A172 (cell line): ENCODE results near the gene CD52. TPM values are rescaled to one million over a fixed set of nuclear protein-coding genes. Genes with fewer than 3 reads are reported as not detected.
"Not testable (repeated sequence)": the region's sequence is repeated elsewhere in the genome, so short reads cannot be mapped to it uniquely, and the experiment has no call there.

ENCODE experiments used
- DNase-seq: peaks from one replicate; pipeline ENCODE4 v3.0.0-alpha.2; 2015; ENCODE audit warnings: low spot score
- total RNA-seq: library from RNA; depleted of rRNA; stranded (reverse); fragments of >200 nt; shearing (Covaris generic); gene quantifications from 2 replicates; pipeline ENCODE4 v1.2.3, GENCODE V29; 2014

The CD52 gene
- total RNA-seq, 1 experiment from 2014 or later, result not detected

DNA sequence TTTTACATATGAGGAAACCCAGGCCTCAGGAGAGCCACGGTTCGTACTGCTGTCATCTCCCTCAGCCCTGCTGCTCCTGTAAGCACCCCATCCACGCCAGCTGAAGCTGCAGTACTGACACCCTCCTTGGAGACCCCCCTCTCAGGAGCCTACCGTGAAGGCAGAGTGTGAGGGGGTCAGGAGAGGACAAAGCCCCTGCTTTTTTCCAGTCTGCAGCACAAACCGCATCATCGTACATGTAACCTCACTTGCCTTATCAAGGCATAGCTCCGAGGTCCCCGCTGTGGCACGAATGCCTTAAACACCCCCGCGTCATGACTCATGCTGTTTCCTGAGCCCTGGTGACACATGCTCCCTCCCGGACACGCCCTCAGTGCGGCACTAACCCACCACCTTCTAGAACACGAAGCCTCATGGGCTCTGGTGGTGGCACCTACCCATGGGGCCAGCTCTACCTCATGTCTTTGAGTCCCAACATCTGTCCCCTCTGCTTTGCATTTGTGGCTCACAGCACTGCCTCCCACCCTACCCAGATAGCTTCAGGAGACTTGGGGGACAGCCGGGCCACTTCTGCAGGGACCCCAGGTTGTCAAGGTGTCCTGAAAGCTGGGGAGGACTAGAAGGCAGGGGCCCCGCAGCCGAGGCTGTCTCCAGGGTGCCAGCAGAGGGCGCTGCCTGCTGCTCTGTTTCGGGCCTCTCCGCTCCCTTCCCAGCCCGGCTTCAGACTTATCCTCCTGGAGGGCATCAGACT is 33.0 kb upstream of the CD52 start:
- peak; percentile 91 for DNase-seq

DNA sequence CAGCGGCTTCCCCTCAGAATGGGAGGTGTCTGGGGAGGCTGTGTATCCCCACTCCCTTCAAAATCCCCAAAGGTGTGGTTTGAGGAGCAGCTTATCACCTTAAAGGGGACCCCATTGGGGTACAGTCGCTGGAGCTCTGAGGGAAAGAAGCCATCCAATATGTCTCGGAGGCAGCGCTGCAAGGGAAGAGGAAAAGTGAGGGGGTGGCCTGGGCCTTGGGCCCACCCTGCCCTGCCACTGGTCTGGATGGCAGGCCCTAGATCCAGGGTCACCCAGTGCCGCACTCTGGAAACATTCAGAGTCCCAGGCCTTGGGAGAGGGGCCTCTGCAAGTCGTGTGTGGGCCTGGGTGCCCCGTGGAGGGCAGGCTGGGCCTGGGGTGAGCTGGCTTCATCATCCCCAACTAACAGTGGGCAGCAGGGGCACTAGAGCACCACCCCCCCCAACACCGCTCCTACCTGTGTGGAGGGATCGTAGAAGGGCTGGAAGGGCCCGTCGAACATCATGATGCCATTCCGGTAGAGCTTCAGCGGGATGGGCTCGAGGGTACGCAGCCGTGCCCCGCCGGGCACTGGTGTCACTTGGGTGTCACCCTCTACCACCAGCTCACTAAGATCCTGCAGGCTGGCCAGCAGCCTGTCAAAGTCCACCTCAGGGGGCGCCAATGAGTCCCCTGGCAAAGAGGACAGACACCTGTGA is 32.2 kb upstream of the CD52 start:
- DNase-seq, result no peak

DNA sequence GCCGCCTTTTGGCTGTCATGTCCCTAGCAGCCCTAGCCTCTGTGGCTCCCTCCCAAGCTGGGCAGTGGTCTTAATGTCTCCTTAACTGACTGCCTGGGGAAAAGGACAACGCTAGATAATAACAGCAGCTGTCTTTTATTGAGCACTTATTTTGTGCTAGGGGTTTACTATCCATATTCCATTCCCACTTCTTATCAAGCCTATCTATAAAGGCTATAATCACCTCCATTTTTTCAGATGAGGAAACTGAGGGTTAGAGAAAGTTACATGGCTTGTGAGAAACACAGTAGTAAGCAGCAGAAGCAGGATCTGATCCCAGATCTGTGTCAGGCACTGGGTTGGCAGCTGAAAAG is 31.7 kb upstream of the CD52 start:
- DNase-seq, result no peak

DNA sequence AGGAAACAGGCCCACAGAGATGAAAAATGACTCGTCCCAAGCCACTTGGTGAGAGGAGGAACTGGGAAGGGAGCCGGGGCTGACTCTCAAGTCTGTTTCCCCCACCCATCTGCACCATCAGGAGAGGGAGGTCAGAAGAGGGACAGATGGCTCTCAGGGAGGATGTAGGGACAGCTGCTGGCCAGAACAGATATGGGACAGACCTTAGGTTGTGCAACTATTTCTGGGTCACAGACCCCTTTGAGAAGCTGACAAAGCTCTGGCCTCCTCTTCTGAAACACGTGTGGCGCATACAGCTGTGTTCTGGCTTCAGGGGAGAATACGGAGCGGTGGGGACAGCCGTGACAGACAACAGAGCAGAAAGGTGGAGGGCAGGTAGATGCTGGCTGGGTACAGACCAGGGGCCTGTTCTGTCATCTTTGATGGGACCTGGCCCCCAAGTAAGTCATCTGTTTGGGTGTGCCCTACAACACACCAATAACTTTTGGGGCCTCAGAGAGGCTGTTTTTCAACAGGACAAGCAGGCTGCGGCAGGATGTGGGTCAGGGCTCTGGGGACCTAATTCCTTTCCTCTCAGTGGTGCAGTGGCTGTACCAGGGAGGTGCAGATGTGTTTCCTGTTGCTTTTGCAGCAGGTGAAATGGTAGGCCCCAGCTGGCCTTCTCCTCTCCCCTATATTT is 30.6 kb upstream of the CD52 start:
- no peak for DNase-seq

DNA sequence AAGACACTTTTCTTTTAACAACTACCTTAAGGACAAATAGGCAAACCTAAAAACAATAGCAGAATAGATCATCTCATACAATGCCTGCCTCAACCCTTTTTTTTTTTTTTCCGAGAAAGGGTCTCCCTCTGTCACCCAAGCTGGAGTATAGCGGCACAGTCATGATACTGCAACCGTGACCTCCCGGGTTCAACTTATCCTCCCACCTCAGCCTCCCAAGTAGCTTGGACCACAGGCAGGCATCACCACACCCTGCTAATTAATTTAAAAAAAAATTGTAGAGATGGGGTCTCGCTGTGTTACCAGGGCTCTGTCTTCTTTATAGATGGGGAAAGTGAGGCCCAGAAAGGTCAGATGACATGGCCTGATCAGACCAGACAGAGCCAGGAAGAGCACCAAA is 29.9 kb upstream of the CD52 start:
- no peak for DNase-seq

DNA sequence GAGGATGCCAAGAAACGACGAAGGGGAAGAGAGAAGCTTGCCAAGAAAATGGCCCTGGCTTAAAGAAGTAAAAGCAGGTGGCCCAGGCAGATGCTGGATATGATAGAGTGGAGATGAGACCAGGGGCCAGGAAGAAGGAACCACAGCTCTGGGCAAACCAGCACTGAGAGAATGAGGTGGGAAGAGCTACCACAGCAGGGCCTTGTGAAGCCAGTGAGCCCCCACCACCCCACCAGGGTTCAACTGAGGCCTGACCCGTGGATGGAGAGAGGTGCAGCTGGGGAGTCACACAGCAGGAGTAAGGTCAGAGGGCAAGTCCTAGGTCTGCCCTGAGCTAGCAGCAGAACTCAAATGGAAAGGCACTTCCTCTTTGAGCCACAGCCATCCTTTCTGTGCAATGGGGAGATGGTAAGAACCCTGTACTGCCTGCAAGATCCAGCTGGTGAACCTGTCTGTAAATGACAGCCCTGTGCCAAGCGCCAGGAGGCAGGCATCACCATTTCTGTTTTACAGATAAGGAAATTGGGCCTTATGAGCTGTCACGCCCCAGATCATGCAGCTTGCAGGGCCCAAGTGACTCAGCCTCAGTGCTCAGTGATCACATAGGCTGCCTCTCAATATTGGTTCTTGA is 29.3 kb upstream of the CD52 start:
- no peak for DNase-seq

DNA sequence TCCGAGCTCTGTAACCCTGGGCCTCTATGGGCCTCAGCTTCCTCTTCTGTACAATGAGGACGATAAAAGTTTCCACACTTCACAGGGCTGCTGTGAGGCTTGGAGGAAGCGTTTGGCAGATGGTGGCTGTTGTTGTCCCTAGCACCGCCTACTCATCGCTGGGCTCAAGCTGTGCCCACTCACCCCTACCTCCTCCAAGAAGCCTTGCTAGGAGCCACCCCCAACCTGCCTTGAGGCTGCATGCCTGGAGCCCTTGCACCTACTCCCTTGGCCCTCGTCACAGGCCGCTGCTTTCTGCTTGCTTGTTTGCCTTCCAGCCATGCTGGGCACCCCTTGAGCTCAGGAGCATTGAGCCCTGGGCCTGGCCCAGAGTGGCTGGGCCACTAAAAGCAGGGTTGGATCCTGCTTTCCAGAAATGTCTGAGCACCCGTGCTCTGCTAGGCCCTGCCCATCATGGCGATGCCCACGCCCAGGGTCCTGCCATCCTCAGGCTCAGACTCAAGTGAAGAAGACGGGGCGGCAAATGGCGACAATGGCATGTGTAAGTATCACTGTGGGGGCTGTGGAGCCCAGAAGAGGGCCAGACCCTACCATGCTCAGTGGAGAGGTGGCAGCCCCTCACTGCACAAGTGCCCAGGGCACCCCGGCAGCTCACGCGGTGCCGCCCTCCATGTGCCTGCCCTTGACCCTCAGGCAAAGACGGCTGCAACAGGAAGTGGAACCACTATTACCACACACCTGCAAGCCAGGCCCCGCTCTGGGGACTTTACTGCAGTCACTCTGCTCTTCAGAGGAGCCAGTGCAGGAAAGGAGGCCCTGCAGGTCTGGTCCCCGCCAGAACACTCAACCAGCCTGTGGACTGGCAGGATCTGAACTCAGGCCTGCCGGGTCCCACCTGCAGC is 28.3 kb upstream of the CD52 start:
- DNase-seq, result no peak

DNA sequence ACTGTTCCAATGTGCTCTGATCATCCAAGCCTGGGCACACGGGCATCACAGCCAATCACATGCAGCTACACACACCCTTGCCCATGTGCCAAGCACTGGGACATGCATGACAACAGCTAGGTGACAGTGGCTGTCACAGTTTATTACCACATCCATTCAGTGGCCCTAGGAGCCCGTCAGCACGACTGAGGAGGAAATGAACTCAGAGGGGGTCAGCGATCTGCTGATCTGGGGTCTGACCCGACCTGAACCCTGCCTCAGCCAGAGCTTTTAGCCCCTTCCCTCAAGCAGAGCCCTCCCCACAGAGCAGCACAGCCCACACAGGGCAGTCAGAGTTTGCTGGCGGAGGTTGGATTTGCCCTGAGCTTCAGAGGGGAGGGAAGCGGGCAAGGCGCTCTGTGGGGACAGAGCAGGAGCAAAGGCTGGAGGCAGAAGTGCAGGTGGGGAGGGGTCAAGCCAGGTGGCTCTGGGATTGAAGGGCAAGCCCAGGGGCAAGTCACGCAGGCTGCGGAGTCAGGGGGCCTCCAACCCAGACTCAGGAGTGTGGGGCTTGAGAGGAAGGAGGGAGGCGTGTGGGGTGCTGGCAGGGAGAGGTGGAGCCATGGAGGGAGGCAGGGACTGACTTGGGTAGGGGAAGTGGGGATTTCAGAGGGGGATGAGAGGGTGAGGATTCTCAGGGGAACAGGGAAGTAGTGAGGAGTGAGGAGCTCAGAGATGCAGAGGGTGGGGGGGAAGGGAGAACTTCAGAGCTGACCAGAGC is 27.5 kb upstream of the CD52 start:
- no peak for DNase-seq

DNA sequence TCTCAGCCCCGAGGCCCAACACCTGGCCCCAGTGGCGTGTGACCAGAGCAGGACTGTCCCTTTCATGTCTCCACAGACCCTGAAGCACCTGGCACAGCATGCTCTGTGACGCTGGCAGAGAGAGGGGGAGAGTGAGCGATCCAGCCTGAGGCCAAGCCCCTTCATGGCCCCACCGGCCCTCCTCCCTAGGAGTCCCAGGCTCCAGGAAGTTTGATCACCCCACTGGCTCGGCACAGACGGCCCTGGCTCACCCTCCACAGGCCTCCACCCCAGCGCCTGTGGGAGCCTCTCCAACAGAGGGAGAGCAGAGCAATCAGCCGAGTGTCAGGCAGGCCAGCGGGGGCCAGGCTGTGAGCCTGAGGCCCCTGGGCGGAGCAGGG is 26.9 kb upstream of the CD52 start:
- no peak for DNase-seq

DNA sequence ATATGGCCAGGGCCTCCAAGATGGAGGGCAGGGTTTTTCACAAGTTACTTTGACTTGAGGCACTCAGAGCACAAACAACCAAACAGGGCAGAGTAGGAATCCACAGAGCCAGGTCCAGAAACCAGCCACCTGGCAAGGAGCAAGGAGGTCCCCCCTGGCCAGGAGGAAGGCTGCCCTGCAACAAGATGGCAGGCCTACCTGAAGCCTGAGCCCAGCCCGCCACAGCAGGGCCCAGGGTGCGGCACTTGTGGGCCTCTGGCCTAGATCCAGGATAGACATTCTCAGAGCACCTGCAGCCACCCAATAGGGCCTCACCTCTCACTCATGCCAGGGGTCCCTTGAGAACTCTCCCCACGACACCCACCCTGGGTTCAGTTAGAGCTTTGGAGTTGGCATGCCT is 26.3 kb upstream of the CD52 start:
- DNase-seq, result no peak

DNA sequence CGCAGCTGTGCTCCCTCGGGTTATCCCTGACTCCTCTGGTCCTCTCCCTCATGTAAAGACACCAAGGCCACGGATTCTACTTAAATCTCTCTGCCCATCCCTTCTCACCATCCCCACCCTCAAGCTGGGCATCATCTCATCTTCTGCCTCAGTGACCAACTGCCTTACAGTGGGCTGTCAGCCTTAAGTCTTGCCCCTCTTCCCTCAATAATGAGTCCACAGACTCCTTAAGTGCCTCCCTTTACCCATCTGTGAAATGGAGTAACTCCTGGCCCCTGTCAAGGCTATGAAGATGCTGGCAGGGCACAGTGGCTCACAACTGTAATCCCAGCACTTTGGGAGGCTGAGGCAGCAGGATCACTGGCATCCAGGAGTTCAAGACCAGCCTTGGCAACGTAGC is 25.8 kb upstream of the CD52 start:
- DNase-seq, result no peak

DNA sequence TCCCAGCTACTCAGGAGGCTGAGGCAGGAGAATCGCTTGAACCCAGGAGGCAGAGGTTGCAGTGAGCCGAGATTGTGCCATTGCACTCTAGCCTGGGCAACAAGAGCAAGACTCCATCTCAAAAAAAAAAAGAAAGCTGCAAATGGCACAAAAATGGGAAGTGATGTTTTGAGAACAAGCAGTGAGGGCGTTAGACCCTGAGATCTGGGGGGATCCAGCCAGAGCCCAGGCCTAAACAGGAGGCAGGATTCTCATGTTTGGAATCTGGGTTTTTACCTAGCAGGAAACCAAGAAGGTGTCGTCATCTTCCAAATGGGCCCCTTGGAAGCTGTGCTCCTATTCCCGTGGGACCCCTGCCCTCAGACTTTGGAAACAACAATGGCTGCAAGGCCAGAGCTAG is 25.0 kb upstream of the CD52 start:
- not testable (repeated sequence) for DNase-seq

DNA sequence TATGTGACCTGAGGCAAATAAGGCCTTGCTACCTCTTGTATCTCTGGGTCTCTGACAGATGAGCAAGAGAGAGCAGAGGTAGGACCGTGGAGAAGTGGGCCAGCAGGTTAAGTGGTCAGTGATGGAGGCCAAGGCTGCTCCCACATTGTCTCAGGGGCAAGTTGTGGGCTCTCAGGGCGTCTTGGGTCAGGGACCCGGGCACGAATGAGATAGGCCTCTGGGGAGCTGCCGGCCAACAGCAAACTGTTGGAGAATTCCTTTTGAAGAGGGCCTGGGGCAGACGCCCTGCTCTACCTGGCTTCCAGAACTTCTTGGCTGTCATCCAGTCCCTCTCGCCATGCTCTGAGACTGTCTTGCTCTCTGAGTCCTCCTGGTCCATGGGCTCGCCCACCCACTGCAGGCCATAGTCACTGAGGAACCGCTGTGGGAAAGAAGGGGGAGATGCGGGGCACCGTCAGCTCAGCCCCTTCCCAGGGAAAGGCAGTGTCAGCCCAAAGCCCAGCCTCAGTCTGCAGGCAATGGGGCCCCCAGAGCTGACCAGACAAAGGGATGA is 23.8 kb upstream of the CD52 start:
- no peak for DNase-seq

DNA sequence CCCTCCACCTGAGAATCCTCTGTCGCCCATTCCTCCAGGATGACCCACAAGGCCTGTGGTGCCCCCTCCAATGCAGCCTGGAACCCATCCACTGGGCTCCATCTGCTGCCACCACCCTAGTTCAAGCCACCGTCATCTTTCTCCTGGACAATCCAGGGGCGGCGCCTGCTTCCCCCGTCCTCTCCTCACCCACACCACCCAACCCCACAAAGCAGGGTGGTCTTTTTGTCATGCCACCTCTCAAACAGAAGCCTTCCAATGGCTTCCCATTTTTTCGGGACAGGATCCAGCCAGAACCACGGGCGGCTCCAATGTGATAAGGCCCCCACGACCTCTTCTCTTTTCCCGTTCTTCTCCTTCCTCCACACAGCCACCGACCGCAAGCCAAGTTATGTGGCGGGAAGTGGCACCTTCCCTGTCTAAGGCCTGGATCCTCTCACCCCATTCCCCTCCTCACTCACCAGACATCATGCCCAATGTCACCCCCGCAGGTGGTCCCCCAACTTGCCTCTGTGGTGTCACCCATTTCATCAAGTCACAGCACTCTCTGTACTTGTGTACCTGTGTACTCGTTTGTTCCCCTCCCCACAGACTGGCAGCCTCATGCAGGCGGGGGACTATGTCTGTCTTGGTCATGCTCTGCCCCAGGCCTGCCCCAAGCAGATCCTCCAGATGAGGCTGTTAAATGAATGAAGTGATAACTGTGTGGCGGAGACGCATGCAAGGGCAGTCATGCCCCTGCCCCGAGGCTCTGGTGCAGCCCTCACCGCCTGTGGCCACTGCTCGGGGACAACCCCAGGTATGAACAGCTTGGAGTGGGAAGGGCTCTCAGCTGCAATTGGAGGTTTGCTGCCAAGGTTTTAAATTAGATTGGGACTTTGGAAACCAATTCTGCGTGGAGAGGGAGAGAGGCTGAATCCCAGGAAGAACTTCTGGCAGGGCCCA is 22.3 kb upstream of the CD52 start:
- no peak for DNase-seq

DNA sequence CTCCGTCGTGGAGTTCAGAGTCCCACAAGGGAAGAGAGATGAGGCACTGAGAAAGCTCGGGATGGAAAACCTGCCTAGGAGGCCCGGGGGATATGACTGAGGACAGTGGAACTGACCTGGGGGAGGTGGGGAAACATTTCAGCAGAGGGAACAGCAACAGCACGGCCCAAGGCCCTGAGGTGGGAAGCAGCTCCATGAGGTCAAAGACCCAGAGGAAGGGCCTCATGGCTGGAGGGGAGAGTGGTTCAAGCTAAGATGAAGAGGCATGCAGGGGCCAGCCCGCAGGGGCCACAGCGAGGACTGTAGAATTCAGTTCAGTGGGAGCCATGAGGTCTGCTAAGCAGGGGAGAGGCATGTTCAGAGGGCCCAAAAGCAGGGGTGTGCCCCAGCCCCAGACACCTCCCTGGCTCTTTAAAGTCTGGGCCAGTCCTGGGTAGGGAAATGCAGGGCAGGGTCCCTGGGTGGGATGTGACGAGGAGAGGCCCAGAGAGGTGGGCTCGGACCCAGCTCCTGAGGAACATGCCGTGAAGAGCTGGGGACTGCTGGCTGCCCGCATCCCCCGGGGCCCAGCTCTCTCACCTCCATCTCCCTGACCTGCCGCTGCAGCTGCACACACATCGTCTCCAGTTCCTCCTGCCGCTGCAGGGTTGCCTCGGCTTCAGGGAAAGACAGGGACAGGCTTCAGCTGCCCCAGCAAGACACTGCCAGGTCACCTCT is 21.3 kb upstream of the CD52 start:
- DNase-seq, result no peak

DNA sequence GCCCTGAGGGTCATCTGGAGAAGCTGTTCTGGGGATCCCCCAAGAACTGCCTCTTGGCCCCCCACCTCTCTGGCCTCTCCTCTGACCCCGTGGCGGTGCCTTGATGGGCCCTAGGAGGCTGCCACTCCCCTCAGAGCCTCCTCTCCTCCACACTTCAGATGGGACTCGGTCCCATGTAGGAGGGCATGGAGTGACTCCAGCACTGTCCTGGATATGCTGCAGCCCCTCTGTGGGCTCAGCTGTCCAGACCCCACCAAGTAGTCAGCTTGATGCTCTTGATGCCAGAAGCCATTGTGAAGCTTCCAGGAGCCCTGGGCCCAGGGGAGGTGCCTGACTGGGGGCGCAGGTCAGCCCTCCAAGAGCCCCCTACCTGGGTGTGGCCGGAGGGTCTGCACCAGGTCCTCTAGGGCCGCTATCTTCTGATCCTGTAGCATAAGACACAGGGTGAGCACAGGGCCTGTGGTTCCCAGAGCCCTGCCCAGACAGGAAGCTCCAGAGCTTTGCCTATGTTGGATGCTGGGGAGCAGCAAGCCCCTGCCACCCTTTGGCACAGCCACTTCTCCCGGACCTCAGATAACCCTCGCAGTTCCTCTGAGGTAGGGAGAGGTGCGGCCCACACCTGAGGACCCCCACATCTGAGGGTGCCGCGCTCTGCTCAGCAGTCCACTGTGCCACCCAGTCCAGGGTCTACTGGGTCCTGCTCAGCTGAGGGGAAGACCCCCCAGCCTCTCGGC is 20.5 kb upstream of the CD52 start:
- no peak for DNase-seq

DNA sequence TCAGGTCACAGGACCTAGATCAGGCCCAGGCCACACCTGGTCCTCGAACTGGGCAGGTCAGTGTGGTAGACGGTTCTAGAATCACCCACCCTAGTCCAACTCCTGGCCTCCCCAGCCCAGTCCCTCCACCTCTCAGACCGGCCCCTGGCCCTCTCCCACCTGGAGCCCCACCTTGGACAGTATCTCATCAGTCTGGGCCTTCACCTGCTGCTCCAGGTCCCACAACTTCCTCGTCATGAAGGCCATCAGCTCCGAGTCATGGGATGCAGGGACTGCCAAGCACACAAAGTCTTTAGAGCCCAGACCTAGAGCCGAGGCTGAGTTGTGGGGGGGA is 20.0 kb upstream of the CD52 start:
- DNase-seq, result no peak

DNA sequence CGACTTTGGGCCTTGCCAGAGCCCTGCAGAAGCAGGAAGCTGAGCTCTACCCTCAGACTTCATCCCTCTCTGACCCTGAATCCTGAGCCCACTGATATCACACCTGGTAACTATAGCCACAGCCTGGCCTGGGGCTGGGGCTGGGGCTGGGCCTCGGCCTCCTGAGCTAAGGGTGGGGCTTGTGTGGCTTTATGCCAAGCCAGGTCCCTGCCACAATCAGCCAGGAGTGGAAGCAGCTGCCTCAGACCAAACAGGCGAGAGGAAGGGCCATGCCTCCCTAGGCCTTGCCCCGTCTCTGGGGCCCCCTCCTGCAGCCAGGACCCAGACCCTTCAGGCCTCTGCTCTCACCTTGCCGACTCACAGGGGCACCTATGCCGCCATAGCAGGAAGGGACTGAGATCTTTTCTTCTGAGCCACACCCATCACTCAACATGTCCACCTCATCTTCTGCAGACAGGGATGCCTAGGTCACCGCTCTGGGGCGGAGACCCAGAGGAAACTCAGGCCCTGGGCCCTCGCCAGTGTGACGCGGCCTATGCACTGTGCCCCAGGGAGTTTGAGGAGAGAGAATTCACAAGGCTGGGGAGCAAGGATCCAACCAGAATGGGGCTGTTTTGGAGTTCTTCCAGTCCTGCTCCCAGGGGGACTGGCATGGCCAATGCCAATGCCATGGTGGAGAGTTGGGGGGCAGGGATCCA is 17.0 kb upstream of the CD52 start:
- no peak for DNase-seq
